GM19043 (cell line): Measurements from ENCODE around the gene OR2V1.
"Not testable (repeated sequence)": the region's sequence is repeated elsewhere in the genome, so short reads cannot be mapped to it uniquely, and the experiment has no call there.

Experiments used
- ATAC-seq: cut with Tn5 transposase; IDR thresholded peaks from one replicate; pipeline ENCODE4 v1.9.1; 2021; ENCODE audit warnings: low read depth; ENCODE audit not compliant: unreplicated experiment

OR2V1 gene

GRCh38 chr5:181131514-181131913 is 545 bp upstream of the OR2V1 start:
- ATAC-seq, result no peak

DNA sequence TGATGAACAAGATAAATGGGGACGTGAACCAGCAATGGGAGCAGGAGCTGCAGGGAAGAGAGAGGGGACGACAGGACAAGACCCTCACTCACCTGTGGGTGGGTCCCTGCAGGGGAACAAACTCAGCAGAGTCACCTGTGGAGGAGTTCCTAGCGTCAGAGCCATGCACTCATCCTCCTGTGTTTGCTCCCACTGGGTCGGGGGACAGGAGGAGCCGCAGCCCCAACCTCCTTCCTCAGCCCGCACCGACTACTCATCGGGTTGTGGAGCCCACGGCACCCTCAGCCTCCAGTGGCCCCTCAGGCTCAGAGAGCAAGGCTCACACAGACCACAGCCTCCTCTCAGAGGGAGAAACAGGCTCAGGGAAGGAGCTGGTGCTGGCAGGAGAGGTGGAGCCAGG is 888 bp downstream of the OR2V1 start:
- not testable (repeated sequence) for ATAC-seq

GRCh38 chr5:181129601-181130000 is 1.4 kb downstream of the OR2V1 start:
- ATAC-seq, result no peak

- no peak for ATAC-seq
Observed at GRCh38 chr5:181127907-181128626, 2.9 kb downstream of the OR2V1 start.

- ATAC-seq, result no peak
Observed at GRCh38 chr5:181127456-181127855, 3.5 kb downstream of the OR2V1 start.

DNA sequence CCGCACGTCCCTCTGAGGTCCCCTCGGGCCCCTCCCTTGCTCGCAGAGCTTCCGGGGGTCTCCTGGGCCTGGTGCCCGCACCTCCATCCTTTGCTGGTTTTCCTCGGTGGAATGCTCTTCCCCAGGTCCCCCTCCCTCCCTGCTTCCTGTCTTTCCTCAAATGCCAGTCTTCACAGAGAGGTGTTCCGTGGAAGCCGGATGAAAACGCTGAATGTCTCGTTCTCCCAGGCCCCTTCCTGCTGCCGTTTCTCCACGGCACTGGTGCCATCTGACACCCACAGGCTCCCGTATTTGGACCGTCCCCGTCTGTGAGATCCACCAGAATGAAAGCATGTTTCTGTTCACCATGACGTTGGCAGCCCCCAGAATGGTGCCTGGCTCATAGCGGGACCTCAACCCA is 4.1 kb downstream of the OR2V1 start:
- ATAC-seq, result no peak

GRCh38 chr5:181124526-181124925 is 6.4 kb downstream of the OR2V1 start:
- ATAC-seq, result no peak

DNA sequence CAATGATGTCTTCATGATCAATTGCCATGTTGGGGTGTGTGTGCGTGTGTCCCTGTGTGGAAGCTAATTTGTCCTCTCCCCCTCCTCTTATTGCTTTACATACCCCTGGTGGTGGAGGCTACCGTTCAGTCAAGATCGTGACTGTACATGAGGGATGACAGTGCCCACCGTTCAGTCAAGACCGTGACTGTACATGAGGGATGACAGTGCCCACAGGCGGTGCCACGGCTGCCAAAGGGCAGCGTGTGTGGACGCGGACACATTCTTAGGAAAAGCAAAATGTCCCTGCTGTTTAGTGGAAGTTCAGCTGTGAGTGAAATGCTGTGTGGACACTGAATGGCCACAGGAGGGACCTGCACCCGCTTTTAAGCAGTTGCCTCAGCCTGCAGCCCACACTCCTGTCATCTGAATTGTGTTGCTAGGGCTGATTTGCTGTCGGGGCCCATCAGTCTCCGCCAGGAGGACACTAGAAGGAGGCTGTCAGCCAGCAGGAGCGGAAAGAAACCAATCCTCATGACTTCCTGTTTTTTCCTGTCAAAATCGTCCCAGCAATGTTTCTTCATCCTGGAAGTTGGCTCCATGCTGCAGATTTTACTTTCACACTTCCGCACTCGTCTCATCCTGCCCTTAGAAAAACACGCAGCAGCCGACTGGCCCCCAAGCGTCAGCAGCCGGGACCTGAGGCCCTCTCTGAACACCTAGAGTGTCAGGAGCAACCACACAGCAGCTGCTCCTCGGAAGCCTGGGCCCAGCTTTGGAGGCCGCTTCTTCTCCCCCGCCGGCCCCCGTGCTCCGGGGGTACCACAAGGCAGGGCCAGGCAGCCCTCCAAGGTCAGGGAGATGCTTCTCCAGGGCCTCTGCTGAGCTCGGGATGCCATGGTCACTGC is 9.1 kb downstream of the OR2V1 start:
- ATAC-seq, result no peak

DNA sequence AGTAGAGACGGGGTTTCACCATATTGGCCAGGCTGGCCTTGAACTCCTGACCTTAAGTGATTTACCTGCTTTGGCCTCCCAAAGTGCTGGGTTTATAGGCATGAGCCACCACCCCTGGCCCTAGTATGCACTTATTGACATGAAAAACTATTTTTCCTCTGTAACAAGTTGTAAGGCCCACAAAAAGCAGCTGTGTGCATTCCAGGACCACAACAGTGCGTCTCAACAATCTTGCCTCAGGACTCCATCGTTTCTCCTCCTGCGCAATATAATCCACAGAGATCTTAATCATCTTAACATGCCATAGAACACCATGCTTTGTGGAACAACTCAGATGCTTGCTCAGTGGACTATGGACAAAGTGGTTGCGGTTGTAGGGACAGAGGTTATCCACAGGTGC is 10.2 kb downstream of the OR2V1 start:
- no peak for ATAC-seq

DNA sequence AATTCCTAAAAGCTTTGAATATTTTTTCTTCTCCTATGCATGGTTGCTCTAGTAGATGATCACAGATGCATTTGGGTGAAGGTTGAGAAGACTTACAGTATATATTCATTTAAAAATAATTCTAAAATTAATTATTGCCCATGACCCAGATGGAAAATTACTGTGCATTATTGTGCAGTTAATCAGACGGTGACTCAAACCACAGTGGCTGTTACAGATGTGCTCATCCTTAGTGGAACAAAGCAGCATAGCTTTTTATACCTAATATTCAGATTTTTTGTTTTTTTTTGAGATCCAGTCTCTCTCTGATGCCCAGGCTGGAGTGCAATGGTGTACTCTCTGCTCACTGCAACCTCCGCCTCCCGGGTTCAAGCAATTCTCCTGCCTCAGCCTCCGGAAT is 10.7 kb downstream of the OR2V1 start:
- no peak for ATAC-seq

DNA sequence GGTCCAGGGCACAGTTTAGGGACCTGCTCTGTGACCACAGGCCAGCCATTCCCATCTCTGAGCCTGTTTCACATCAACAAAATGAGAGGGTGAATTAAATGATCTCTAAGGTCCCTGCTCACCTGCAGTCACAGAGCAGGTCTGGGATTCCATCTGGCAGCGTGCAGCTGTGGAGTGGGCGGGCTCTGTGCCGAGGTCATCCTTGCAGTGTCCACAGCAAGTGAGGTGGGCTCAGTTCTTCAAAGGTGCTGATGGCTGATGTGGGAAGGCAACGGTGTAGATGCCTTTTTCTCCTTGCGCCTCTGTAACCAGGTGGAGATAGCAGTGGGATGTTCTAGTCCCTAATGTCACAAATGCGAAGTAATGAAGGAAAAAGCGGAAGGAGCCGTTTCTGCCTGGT is 11.9 kb downstream of the OR2V1 start:
- ATAC-seq, result no peak

- no peak for ATAC-seq
Observed at GRCh38 chr5:181118369-181118768, 12.6 kb downstream of the OR2V1 start.

GRCh38 chr5:181114844-181115778 is 15.9 kb downstream of the OR2V1 start:
- no peak for ATAC-seq

GRCh38 chr5:181114284-181114843 is 16.6 kb downstream of the OR2V1 start:
- ATAC-seq, result no peak

DNA sequence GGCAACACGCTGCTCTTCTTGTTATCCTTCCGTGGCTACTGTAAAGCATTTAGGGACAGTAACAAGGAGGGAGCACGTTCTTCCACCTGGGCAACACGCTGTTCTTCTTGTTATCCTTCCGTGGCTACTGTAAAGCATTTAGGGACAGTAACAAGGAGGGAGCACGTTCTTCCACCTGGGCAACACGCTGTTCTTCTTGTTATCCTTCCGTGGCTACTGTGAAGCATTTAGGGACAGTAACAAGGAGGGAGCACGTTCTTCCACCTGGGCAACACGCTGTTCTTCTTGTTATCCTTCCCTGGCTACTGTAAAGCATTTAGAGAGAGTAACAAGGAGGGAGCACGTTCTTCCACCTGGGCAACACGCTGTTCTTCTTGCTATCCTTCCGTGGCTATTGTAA is 17.4 kb downstream of the OR2V1 start:
- ATAC-seq, result not testable (repeated sequence)

DNA sequence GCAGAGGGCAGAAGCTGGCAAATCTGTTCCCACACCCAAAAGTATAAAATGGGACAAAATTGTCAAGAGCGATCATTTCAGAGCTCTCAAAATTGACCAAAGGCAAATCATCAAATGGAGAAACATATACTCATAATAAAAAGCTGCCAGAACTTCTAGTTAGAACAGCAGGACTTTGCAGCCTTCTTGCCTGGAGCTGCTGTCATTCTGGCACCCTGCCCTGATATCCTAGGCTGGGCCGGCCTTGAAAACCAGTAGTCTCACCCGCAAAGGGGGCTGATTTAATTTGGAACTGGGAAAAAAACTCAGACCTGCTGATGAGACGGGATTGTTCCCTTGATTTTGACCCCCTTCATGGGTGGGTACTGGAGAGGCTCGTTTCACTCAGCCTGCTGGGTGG is 18.5 kb downstream of the OR2V1 start:
- no peak for ATAC-seq

- no peak for ATAC-seq
Observed at GRCh38 chr5:181111010-181111409, 20.0 kb downstream of the OR2V1 start.

DNA sequence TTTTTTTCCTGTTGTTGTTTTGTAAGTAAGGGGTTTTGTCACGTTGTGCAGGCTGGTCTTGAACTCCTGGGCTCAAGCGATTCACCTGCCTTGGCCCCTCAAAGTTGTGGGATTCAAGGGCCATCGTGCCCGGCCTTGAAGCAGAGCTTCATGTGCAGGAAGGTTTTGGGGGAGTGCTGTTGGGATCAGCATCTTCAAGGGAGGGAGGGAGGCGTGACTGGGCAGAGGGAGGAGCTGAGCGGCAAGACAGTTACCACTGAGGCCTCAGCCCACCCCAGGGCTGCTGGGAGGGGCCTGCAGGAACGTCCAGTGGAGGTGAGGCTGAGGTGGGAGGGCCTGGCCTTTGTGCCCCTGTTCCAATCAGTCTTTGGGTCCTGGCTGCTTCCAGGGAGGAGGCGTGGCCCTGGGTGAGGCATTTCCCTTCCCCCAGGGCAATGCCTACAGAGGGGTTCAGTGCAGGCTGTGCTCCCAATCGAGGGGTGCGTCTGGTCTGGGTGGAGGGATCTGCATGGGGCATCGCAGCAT is 21.4 kb downstream of the OR2V1 start:
- ATAC-seq, result no peak

DNA sequence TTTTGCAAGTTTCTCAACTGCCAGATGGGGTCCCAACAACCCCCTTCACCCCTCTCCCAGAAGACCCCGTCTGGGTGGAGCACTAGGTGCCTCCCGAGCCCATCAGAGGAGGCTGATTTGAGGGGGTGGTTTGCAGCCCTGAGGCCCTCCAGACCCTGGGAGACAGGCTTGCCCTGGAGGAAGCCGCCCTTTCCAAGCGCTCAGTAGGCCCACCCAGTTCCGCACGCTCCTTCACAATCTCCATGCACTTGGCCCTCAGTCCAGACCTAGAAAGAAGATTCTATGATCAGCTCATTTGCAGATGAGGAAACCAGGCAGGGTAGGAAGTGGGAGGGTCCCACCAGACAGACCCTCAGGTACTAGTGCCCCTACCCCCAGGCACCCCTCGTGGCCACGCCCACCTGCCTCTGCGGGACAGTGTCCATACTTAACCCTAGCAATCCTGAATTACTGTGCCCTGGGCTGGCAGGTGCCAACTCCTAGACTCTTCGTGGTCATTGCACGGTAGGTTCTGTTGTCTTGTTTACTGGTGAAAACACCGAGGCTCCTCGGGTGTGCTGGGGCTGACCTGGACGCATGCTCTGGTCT is 22.3 kb downstream of the OR2V1 start:
- no peak for ATAC-seq

- no peak for ATAC-seq
Observed at GRCh38 chr5:181107699-181108098, 23.3 kb downstream of the OR2V1 start.
